Trophoblast cell (in vitro differentiated cells and primary cell): Measurements from ENCODE around the gene PLAAT3.
"Not testable (repeated sequence)": the region's sequence is repeated elsewhere in the genome, so short reads cannot be mapped to it uniquely, and the experiment has no call there.

Experiments
- DNase-seq, 2 donors: peaks; one replicate each; pipeline ENCODE4 v3.0.0-alpha.2; 2016
- H2AFZ ChIP-seq: 2 replicates; pipeline ENCODE4 v1.6.1; 2013; ENCODE audit warnings: low read length, moderate library complexity, mild to moderate bottlenecking; ENCODE audit not compliant: insufficient read depth, poor library complexity
- H2AK5ac ChIP-seq: 2 replicates; pipeline ENCODE4 v1.6.1; 2013; ENCODE audit warnings: mild to moderate bottlenecking, low read length
- H2BK120ac ChIP-seq: 2 replicates; pipeline ENCODE4 v1.6.1; 2013; ENCODE audit warnings: low read length, mild to moderate bottlenecking, moderate library complexity; ENCODE audit not compliant: insufficient read depth, poor library complexity
- H2BK12ac ChIP-seq: 2 replicates; pipeline ENCODE4 v1.6.1; 2013; ENCODE audit warnings: mild to moderate bottlenecking, low read length, moderate library complexity
- H2BK5ac ChIP-seq: 2 replicates; pipeline ENCODE4 v1.6.1; 2013; ENCODE audit warnings: low read length, low read depth, moderate library complexity, mild to moderate bottlenecking; ENCODE audit not compliant: poor library complexity
- H3K14ac ChIP-seq: 2 replicates; pipeline ENCODE4 v1.6.1; 2013; ENCODE audit warnings: mild to moderate bottlenecking, low read length
- H3K18ac ChIP-seq: 2 replicates; pipeline ENCODE4 v1.6.1; 2013; ENCODE audit warnings: mild to moderate bottlenecking, low read length
- H3K23ac ChIP-seq: 2 replicates; pipeline ENCODE4 v1.6.1; 2013; ENCODE audit warnings: low read length
- H3K27ac ChIP-seq: 2 replicates; pipeline ENCODE4 v1.5.1; 2013; ENCODE audit warnings: low read depth, mild to moderate bottlenecking, inconsistent platforms, low read length, moderate library complexity
- H3K27me3 ChIP-seq: 2 replicates; pipeline ENCODE4 v1.6.1; 2013; ENCODE audit warnings: inconsistent platforms, mild to moderate bottlenecking, low read length, moderate library complexity; ENCODE audit not compliant: insufficient read depth
- H3K36me3 ChIP-seq, 2 experiments: 1 replicate in 1 of 2; 2 replicates in 1 of 2; pipeline ENCODE4 v1.6.1; 2013; ENCODE audit warnings: low read length in 2 of 2, mild to moderate bottlenecking in 2 of 2, moderate library complexity in 1 of 2; ENCODE audit not compliant: insufficient read depth in 2 of 2, control insufficient read depth in 1 of 2
- H3K4ac ChIP-seq: 2 replicates; pipeline ENCODE4 v1.6.1; 2013; ENCODE audit warnings: low read depth, mild to moderate bottlenecking, low read length, moderate library complexity
- H3K4me1 ChIP-seq, 2 experiments: 1 replicate in 1 of 2; 2 replicates in 1 of 2; pipeline ENCODE4 v1.6.1; 2013; ENCODE audit warnings: low read length in 2 of 2, mild to moderate bottlenecking in 2 of 2, moderate library complexity in 1 of 2; ENCODE audit not compliant: insufficient read depth in 2 of 2, control insufficient read depth in 1 of 2
- H3K4me2 ChIP-seq: 2 replicates; pipeline ENCODE4 v1.6.1; 2013; ENCODE audit warnings: inconsistent platforms, mild to moderate bottlenecking, low read length, moderate library complexity
- H3K4me3 ChIP-seq: 2 replicates; pipeline ENCODE4 v1.5.1; 2013; ENCODE audit warnings: mild to moderate bottlenecking, low read depth, low read length, inconsistent platforms
- H3K79me1 ChIP-seq: one replicate; pipeline ENCODE4 v1.6.1; 2013; ENCODE audit warnings: low read length
- H3K79me2 ChIP-seq: 2 replicates; pipeline ENCODE4 v1.6.1; 2013; ENCODE audit warnings: low read length, mild to moderate bottlenecking; ENCODE audit not compliant: control insufficient read depth, insufficient read depth, poor library complexity
- H3K9ac ChIP-seq: 2 replicates; pipeline ENCODE4 v1.6.1; 2013; ENCODE audit warnings: mild to moderate bottlenecking, low read length
- H3K9me3 ChIP-seq: 2 replicates; pipeline ENCODE4 v1.6.1; 2013; ENCODE audit warnings: low read depth, mild to moderate bottlenecking, control low read depth, inconsistent platforms, low read length; ENCODE audit not compliant: insufficient read depth
- H4K12ac ChIP-seq: 2 replicates; pipeline ENCODE4 v1.6.1; 2013; ENCODE audit warnings: low read depth, mild to moderate bottlenecking, low read length, moderate library complexity
- H4K8ac ChIP-seq: 2 replicates; pipeline ENCODE4 v1.6.1; 2013; ENCODE audit warnings: low read depth, mild to moderate bottlenecking, low read length, moderate library complexity
- H4K91ac ChIP-seq: one replicate; pipeline ENCODE4 v1.6.1; 2013; ENCODE audit warnings: low read depth, mild to moderate bottlenecking, low read length, moderate library complexity
- WGBS: extraction: QIAGEN DNeasy Blood & Tissue Kit; methylation state at CpG from one replicate; pipeline ENCODE4 v1.1.7; 2013; ENCODE audit warnings: missing lambda C conversion rate; ENCODE audit not compliant: insufficient read length, insufficient coverage; ENCODE audit errors: extremely low coverage; 5-methylcytosine and 5-hydroxymethylcytosine counted together

Gene PLAAT3

GRCh38 chr11:63528729-63529278, 85.4 kb downstream of the PLAAT3 start:
- not testable (repeated sequence) for H3K23ac ChIP-seq, H3K4me3 ChIP-seq, H3K4me2 ChIP-seq, H3K27me3 ChIP-seq, H4K8ac ChIP-seq, H2BK12ac ChIP-seq, H3K9ac ChIP-seq, H3K18ac ChIP-seq, H3K9me3 ChIP-seq, H4K12ac ChIP-seq, H3K36me3 ChIP-seq, H3K79me2 ChIP-seq, H2AFZ ChIP-seq, H3K14ac ChIP-seq, H2BK5ac ChIP-seq, H2AK5ac ChIP-seq, H3K4ac ChIP-seq
- peak overlapping the region; percentile 39 for H2BK120ac ChIP-seq
- H3K4me1 ChIP-seq: peaks cover 9 to 18% of the 10 kb centered on the region in 2 experiments
- peak in 1 of 2 donors; percentile 5 for DNase-seq
- WGBS: no CpG with 5 or more reads among the region's 3 CpGs
- peak overlapping the region; percentile 12 for H4K91ac ChIP-seq
- H3K27ac ChIP-seq: peak overlapping the region; percentile 50
- H3K79me1 ChIP-seq: peaks cover 10% of the 10 kb centered on the region

GRCh38 chr11:63528156-63528555, 86.1 kb downstream of the PLAAT3 start:
- not testable (repeated sequence) for H2BK120ac ChIP-seq, H3K14ac ChIP-seq, H3K4me3 ChIP-seq, H4K91ac ChIP-seq, H3K9me3 ChIP-seq, H3K36me3 ChIP-seq, H4K8ac ChIP-seq, H3K18ac ChIP-seq, H3K27me3 ChIP-seq, H3K4ac ChIP-seq, H2AK5ac ChIP-seq, H2BK5ac ChIP-seq, DNase-seq, H3K4me2 ChIP-seq, H3K79me1 ChIP-seq, H2BK12ac ChIP-seq, H3K23ac ChIP-seq, H3K27ac ChIP-seq, H2AFZ ChIP-seq, H4K12ac ChIP-seq, H3K79me2 ChIP-seq, H3K9ac ChIP-seq
- H3K4me1 ChIP-seq: peaks cover 4 to 13% of the 10 kb centered on the region in 2 experiments
- WGBS: no CpG with 5 or more reads among the region's 11 CpGs

- Histone ChIP-seq H3K4ac (no peak overlapping the region), H3K9me3 (peaks cover 1% of the 10 kb centered on the region), H2BK120ac (no peak overlapping the region), H3K36me3 (no peaks in the 10 kb centered on the region), H3K4me1 (peaks cover under 1 to 9% of the 10 kb centered on the region in 2 experiments), H4K12ac (no peak overlapping the region), H2BK5ac (peak overlapping the region; percentile 31), H3K4me3 (no peak overlapping the region), H4K91ac (peak overlapping the region; percentile 64), H3K18ac (no peak overlapping the region), H2AK5ac (no peak overlapping the region), H3K79me2 (no peaks in the 10 kb centered on the region), H3K27me3 (no peaks in the 10 kb centered on the region), H3K9ac (no peak overlapping the region), H2AFZ (no peak overlapping the region), H3K14ac (no peak overlapping the region), H3K23ac (no peak overlapping the region), H2BK12ac (peak overlapping the region; percentile 37), H4K8ac (peak overlapping the region; percentile 13), H3K27ac (peak overlapping the region; percentile 14), H3K4me2 (no peak overlapping the region), H3K79me1 (peaks cover 6% of the 10 kb centered on the region)
- DNase-seq: no peak
- no CpG with 5 or more reads among the region's 2 CpGs for WGBS
These were observed 86.6 kb downstream of the PLAAT3 start for GRCh38 chr11:63527667-63528066.
